ENCODE results near the gene CDH4.
"Not testable (repeated sequence)": the region's sequence is repeated elsewhere in the genome, so short reads cannot be mapped to it uniquely, and the experiment has no call there.

GRCh38 chr20:61406773-61407172, 154.7 kb downstream of the CDH4 start:
- TF ChIP-seq CTCF (IDR thresholded peaks at IDR 0.05; ENCODE audit: borderline replicate concordance, extremely low read depth, low read length, poor library complexity, severe bottlenecking); EZH2 (IDR thresholded peaks at IDR 0.05; ENCODE audit: borderline replicate concordance, low read depth, low read length, severe bottlenecking): not testable (repeated sequence)
